K562 (cell line): ENCODE results near the gene WNT7B.

Experiments used
- ARNT ChIP-seq, 2 experiments: fragments of 450-650 bp; IDR thresholded peaks; 2 replicates each; pipeline ENCODE4 v1.6.1; 2016; ENCODE audit warnings: mild to moderate bottlenecking in 1 of 2
- C11orf30 ChIP-seq: fragments of 450-650 bp; IDR thresholded peaks from 2 replicates; pipeline ENCODE4 v1.6.1; 2016; ENCODE audit warnings: low read depth, mild to moderate bottlenecking
- CBX2 ChIP-seq: fragments of 200-600 bp; sonication (generic); IDR thresholded peaks from one replicate; pipeline ENCODE4 v1.6.1; 2012; ENCODE audit warnings: mild to moderate bottlenecking, low read length, inconsistent platforms; ENCODE audit not compliant: insufficient read depth, poor library complexity, severe bottlenecking
- CTCF ChIP-seq, 3 experiments: IDR thresholded peaks in 2 of 3; conservative IDR thresholded peaks in 1 of 3; 2 replicates each; pipeline ENCODE4 v1.5.1; 2011 to 2012; ENCODE audit warnings: low read length in 3 of 3, mild to moderate bottlenecking in 3 of 3, control low read depth in 2 of 3, improper control_type of control experiment in 1 of 3, inconsistent platforms in 1 of 3, low read depth in 1 of 3, mixed read lengths in 1 of 3, moderate library complexity in 1 of 3; ENCODE audit not compliant: insufficient read depth in 2 of 3
- EP300 ChIP-seq: IDR thresholded peaks from 2 replicates; pipeline ENCODE4 v1.6.1; 2012; ENCODE audit warnings: low read length, improper control_type of control experiment
- GATAD2B ChIP-seq: fragments of 450-650 bp; IDR thresholded peaks from 2 replicates; pipeline ENCODE4 v1.6.1; 2017; ENCODE audit warnings: mild to moderate bottlenecking, borderline replicate concordance
- MEF2A ChIP-seq: IDR thresholded peaks from 2 replicates; pipeline ENCODE4 v1.6.1; 2011; ENCODE audit warnings: low read depth, mild to moderate bottlenecking, low read length, moderate library complexity; ENCODE audit not compliant: control insufficient read depth
- POLR2A ChIP-seq: fragments of 450-650 bp; conservative IDR thresholded peaks from 2 replicates; pipeline ENCODE4 v1.6.1; 2016
- RBFOX2 ChIP-seq: fragments of 200-400 bp; formaldehyde crosslinking; IDR thresholded peaks from 2 replicates; pipeline ENCODE4 v1.6.1; 2017; ENCODE audit warnings: low read depth, mild to moderate bottlenecking, low read length, moderate library complexity
- SREBF2 ChIP-seq: sonication (generic); formaldehyde crosslinking; IDR thresholded peaks from 2 replicates; pipeline ENCODE4 v1.4.0; 2020; ENCODE audit warnings: mild to moderate bottlenecking, missing genetic modification reagents
- TRIM24 ChIP-seq, 2 experiments: fragments of 450-650 bp; IDR thresholded peaks; 2 replicates each; pipeline ENCODE4 v1.6.1; 2016
- USF1 ChIP-seq: sonication (generic); formaldehyde crosslinking; IDR thresholded peaks from 2 replicates; pipeline ENCODE4 v1.9.0; 2022; ENCODE audit warnings: mild to moderate bottlenecking, missing genetic modification reagents
- ZNF263 ChIP-seq: sonication (generic); formaldehyde crosslinking; IDR thresholded peaks from 2 replicates; pipeline ENCODE4 v1.8.0; 2022; ENCODE audit warnings: mild to moderate bottlenecking, missing genetic modification reagents, borderline replicate concordance
- ZNF311 ChIP-seq: fragments of 250-450 bp; sonication (Bioruptor Pico); IDR thresholded peaks from 2 replicates; pipeline ENCODE4 v1.4.0; 2020; ENCODE audit warnings: mild to moderate bottlenecking, moderate library complexity

- TF ChIP-seq C11orf30 = no peak
- no peak for TF ChIP-seq CTCF (IDR thresholded peaks at IDR 0.05 in 2 of 3, conservative IDR thresholded peaks at IDR 0.05 in 1 of 3; ENCODE audit: insufficient read depth in 2 of 3, low read depth in 1 of 3, low read length in 3 of 3)
- no peak for TF ChIP-seq ARNT (IDR thresholded peaks at IDR 0.05)
- TF ChIP-seq RBFOX2 = no peak
- no peak for TF ChIP-seq USF1 (CRISPR knock-in tag)
- no peak for TF ChIP-seq POLR2A
- no peak for TF ChIP-seq EP300
- TF ChIP-seq ZNF263 (CRISPR knock-in tag) = no peak
- TF ChIP-seq SREBF2 = no peak
- no peak for TF ChIP-seq GATAD2B
- TF ChIP-seq CBX2 = no peak
- no peak for TF ChIP-seq TRIM24 (IDR thresholded peaks at IDR 0.05)
- TF ChIP-seq MEF2A = no peak
- no peak for TF ChIP-seq ZNF311
These were observed 5.4 kb downstream of the WNT7B start for GRCh38 chr22:45971408-45972028.
